Upper lobe of left lung (tissue), 4 donors: Measurements from ENCODE around the gene LOC128125822.

Source experiments
- CTCF ChIP-seq, 6 experiments: fragments of 450-650 bp in 4 of 6; fragments of 200-600 bp in 2 of 6; sonication (generic) in 2 of 6; IDR thresholded peaks; one replicate each; pipeline ENCODE4 v1.5.1; 2016 to 2019; ENCODE audit warnings: antibody characterized with exemption in 6 of 6
- EP300 ChIP-seq, 4 donors: sonication (generic); formaldehyde crosslinking; IDR thresholded peaks; one replicate each; pipeline ENCODE4 v1.5.1; 2017; ENCODE audit warnings: antibody characterized with exemption in 4 of 4, control low read depth in 2 of 4
- POLR2A ChIP-seq, 4 donors: fragments of 450-650 bp; IDR thresholded peaks; one replicate each; pipeline ENCODE4 v1.5.1; 2016 to 2017; ENCODE audit warnings: antibody characterized with exemption in 4 of 4, mild to moderate bottlenecking in 2 of 4
- POLR2AphosphoS5 ChIP-seq, 2 donors: sonication (generic); formaldehyde crosslinking; IDR thresholded peaks; one replicate each; pipeline ENCODE4 v1.5.1; 2017; ENCODE audit warnings: antibody characterized with exemption in 2 of 2

- no peak for TF ChIP-seq POLR2AphosphoS5 (IDR thresholded peaks at IDR 0.05)
- TF ChIP-seq CTCF (IDR thresholded peaks at IDR 0.05), result no peak
- TF ChIP-seq EP300 (IDR thresholded peaks at IDR 0.05), result no peak
- TF ChIP-seq POLR2A (IDR thresholded peaks at IDR 0.05), result no peak
Measured at GRCh38 chr6:63600136-63600535, 27.9 kb downstream of the LOC128125822 start.
